Kidney (tissue), 14 donors: ENCODE results near the gene DCAF11. TPM values are rescaled to one million over a fixed set of nuclear protein-coding genes. Genes with fewer than 3 reads are reported as not detected.
A peak's percentile ranks its signal among the peaks of the same experiment; 100 is the strongest.

Experiments
- DNase-seq, 5 donors: peaks; one replicate each; pipeline ENCODE4 v3.0.0-alpha.2; 2013 to 2020
- FAIRE-seq: peaks from 2 replicates; lab custom pipeline; 2012; peaks lifted over from hg19 to GRCh38; lab: Jason Lieb, UNC
- H3K27ac ChIP-seq, 2 donors: one replicate each; pipeline ENCODE4 v1.7.0; 2013; ENCODE audit warnings: low read depth in 2 of 2, low read length in 2 of 2, inconsistent platforms in 1 of 2
- H3K27me3 ChIP-seq: one replicate; pipeline ENCODE4 v1.7.1; 2013; ENCODE audit warnings: low read length, inconsistent platforms; ENCODE audit not compliant: control insufficient read depth, insufficient read depth
- H3K36me3 ChIP-seq, 3 donors: one replicate each; pipeline versions ENCODE4 v1.7.0 to v1.7.1; 2013; ENCODE audit warnings: low read length in 3 of 3, control low read depth in 1 of 3, inconsistent platforms in 1 of 3; ENCODE audit not compliant: insufficient read depth in 3 of 3, control insufficient read depth in 2 of 3
- H3K4me1 ChIP-seq, 3 donors: one replicate each; pipeline versions ENCODE4 v1.7.0 to v1.7.1; 2013; ENCODE audit warnings: low read length in 3 of 3, inconsistent platforms in 1 of 3, low read depth in 1 of 3; ENCODE audit not compliant: control insufficient read depth in 2 of 3, insufficient read depth in 2 of 3
- H3K4me3 ChIP-seq, 3 donors: one replicate each; pipeline versions ENCODE4 v1.7.0 to v1.8.1; 2013; ENCODE audit warnings: low read length in 3 of 3, control low read depth in 1 of 3, inconsistent platforms in 1 of 3
- H3K9ac ChIP-seq, 3 donors: one replicate each; pipeline versions ENCODE4 v1.7.0 to v1.7.1; 2013; ENCODE audit warnings: low read length in 3 of 3, control low read depth in 1 of 3, inconsistent platforms in 1 of 3
- H3K9me3 ChIP-seq, 3 donors: one replicate each; pipeline versions ENCODE4 v1.7.0 to v1.7.1; 2013; ENCODE audit warnings: low read length in 3 of 3, control low read depth in 1 of 3, inconsistent platforms in 1 of 3; ENCODE audit not compliant: control insufficient read depth in 2 of 3, insufficient read depth in 1 of 3
- CTCF ChIP-seq: IDR thresholded peaks from 3 replicates; pipeline ENCODE4 v1.5.1; 2012; ENCODE audit warnings: mild to moderate bottlenecking, moderate library complexity, borderline replicate concordance; ENCODE audit not compliant: insufficient read depth; ENCODE audit errors: extremely low read depth
- intact Hi-C: fragments of 100-400 bp; cut with DNase I; formaldehyde crosslinking; loops from one replicate; pipeline ENCODE4 v1.11.1; 2022
- polyA plus RNA-seq: library from polyadenylated mRNA; stranded (reverse); fragments of 350-450 nt; fragmentation: Illumina TruSeq; extraction: RNeasy Lipid Tissue Mini Kit (QIAGEN cat#74804); gene quantifications from one replicate; pipeline ENCODE4 v1.2.3, GENCODE V29; 2014; ENCODE audit warnings: low read depth, low replicate concordance; ENCODE audit not compliant: insufficient read depth
- total RNA-seq: library from RNA; stranded (reverse); fragmentation: NEBNext Ultra II Directional; extraction: Animal tissue kit (Norgen Biotek cat#: 25700); gene quantifications from one replicate; pipeline ENCODE4 v1.2.1, GENCODE V29; 2021
- donor health status: control.
- donor health status: control.
- donor health status: control.
- donor health status: control.
- donor health status: control.
- donor health status: DM: yes; HTN: yes; CAD: no.
- donor health status: Normal renal cell carcinoma (clear cell type).

Gene DCAF11
- total and polyA plus RNA-seq, 2 donors from 2014 or later: 69.4 to 81.1 TPM

- DNase-seq: peak in 1 of 5 donors; percentile 41
- Histone ChIP-seq H3K27me3 (no peaks in the 10 kb centered on the region), H3K27ac (no peak overlapping the region), H3K9ac (no peak overlapping the region), H3K9me3 (no peaks in the 10 kb centered on the region), H3K36me3 (peaks cover 7 to 50% (median 44%) of the 10 kb centered on the region in 3 donors), H3K4me3 (no peak overlapping the region), H3K4me1 (peaks cover 0 to 9% (median under 1%) of the 10 kb centered on the region in 3 donors)
- FAIRE-seq: no peak
- intact Hi-C loops: no loop called here
- TF ChIP-seq CTCF: no peak
Observed at GRCh38 chr14:24150993-24151392, 36.4 kb downstream of the DCAF11 start.

GRCh38 chr14:24151404-24152080 lies 37.0 kb downstream of the DCAF11 start:
- no peak for FAIRE-seq
- no peaks in the 10 kb centered on the region for H3K27me3 ChIP-seq
- H3K4me1 ChIP-seq: peaks cover 0 to 7% (median 0%) of the 10 kb centered on the region in 3 donors
- no peak overlapping the region for H3K4me3 ChIP-seq
- intact Hi-C loops: no loop called here
- peak in 1 of 5 donors; percentile 63 for DNase-seq
- no peak for TF ChIP-seq CTCF
- H3K9ac ChIP-seq: no peak overlapping the region
- no peak overlapping the region for H3K27ac ChIP-seq
- no peaks in the 10 kb centered on the region for H3K9me3 ChIP-seq
- H3K36me3 ChIP-seq: peaks cover 7 to 50% (median 46%) of the 10 kb centered on the region in 3 donors

- DNase-seq: peak in 1 of 5 donors; percentile 40
- H3K36me3 ChIP-seq: peaks cover 6 to 66% (median 52%) of the 10 kb centered on the region in 3 donors
Observed at GRCh38 chr14:24155100-24155499, 40.5 kb downstream of the DCAF11 start.

More at GRCh38 chr14:24155100-24155499, 40.5 kb downstream of the DCAF11 start:
- no peak for TF ChIP-seq CTCF
- intact Hi-C loops: no loop called here
- no peak for FAIRE-seq
- H3K9ac ChIP-seq: no peak overlapping the region
- H3K4me3 ChIP-seq: no peak overlapping the region
- H3K27ac ChIP-seq: no peak overlapping the region
- H3K27me3 ChIP-seq: no peaks in the 10 kb centered on the region
- H3K9me3 ChIP-seq: no peaks in the 10 kb centered on the region
- no peaks in the 10 kb centered on the region for H3K4me1 ChIP-seq
